Lower leg skin (tissue), 3 donors: Measurements from ENCODE around the gene DISP3.

Experiments
- POLR2A ChIP-seq, 2 donors: fragments of 450-650 bp; IDR thresholded peaks; one replicate each; pipeline ENCODE4 v1.6.1; 2016 to 2017; ENCODE audit warnings: antibody characterized with exemption in 2 of 2, mild to moderate bottlenecking in 1 of 2, moderate library complexity in 1 of 2
- TF ChIP-seq, protein P1 (sequence below), 3 donors: fragments of 450-650 bp; IDR thresholded peaks; one replicate each; pipeline ENCODE4 v1.5.1; 2016; ENCODE audit warnings: antibody characterized with exemption in 3 of 3, mild to moderate bottlenecking in 3 of 3, moderate library complexity in 2 of 3

DNA sequence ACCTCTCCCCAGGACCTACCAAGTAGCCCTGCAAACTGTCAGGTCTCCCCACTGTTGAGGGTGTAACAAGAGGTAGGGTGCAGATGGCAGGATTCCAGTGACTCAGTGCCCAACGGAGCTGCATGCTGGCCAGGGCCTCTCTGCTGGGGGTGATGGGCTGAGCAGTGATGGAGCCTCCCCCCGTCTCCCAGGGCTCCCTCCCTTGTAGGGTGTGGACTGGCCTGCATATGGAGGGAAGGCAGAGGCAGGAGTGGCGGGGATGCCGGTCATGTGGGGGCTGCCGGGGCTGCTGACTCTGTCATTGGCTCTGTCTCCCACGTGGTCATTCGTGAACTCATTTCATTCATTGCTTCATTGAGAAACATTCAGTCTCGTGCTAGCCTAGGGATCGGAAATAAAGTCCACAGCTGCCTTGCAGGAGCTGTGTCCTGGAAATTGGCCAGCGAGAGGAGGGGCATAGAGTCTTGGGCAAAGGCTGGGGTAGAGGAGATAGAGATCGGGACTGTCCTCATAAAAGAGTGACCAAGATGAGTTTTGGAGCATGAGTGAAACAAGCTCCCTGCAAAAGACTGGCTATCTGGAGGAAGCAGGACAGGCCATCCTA is 22.9 kb upstream of the DISP3 start:
- no peak for TF ChIP-seq POLR2A (IDR thresholded peaks at IDR 0.05)
- TF ChIP-seq, protein P1, sequence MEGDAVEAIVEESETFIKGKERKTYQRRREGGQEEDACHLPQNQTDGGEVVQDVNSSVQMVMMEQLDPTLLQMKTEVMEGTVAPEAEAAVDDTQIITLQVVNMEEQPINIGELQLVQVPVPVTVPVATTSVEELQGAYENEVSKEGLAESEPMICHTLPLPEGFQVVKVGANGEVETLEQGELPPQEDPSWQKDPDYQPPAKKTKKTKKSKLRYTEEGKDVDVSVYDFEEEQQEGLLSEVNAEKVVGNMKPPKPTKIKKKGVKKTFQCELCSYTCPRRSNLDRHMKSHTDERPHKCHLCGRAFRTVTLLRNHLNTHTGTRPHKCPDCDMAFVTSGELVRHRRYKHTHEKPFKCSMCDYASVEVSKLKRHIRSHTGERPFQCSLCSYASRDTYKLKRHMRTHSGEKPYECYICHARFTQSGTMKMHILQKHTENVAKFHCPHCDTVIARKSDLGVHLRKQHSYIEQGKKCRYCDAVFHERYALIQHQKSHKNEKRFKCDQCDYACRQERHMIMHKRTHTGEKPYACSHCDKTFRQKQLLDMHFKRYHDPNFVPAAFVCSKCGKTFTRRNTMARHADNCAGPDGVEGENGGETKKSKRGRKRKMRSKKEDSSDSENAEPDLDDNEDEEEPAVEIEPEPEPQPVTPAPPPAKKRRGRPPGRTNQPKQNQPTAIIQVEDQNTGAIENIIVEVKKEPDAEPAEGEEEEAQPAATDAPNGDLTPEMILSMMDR (IDR thresholded peaks at IDR 0.05), result no peak
